GM21390 (cell line): Measurements from ENCODE around the gene PRKRA.
"Not testable (repeated sequence)": the region's sequence is repeated elsewhere in the genome, so short reads cannot be mapped to it uniquely, and the experiment has no call there.

Experiments
- ATAC-seq: cut with Tn5 transposase; IDR thresholded peaks from one replicate; pipeline ENCODE4 v1.9.1; 2021; ENCODE audit not compliant: unreplicated experiment

The PRKRA gene

GRCh38 chr2:178469219-178469849 is 18.4 kb upstream of the PRKRA start:
- ATAC-seq, result no peak

GRCh38 chr2:178457390-178457886 is 6.5 kb upstream of the PRKRA start:
- no peak for ATAC-seq

GRCh38 chr2:178455947-178456346 is 5.0 kb upstream of the PRKRA start:
- ATAC-seq, result no peak

- no peak for ATAC-seq
Measured at GRCh38 chr2:178452870-178453269, 1.9 kb upstream of the PRKRA start.

GRCh38 chr2:178452334-178452733 is 1.4 kb upstream of the PRKRA start:
- no peak for ATAC-seq

GRCh38 chr2:178450524-178450773 is 526 bp downstream of the PRKRA start:
- peak; percentile 44 for ATAC-seq

GRCh38 chr2:178449700-178450523 is 1.1 kb downstream of the PRKRA start:
- ATAC-seq, result peak; percentile 5

GRCh38 chr2:178448968-178449661 is 1.9 kb downstream of the PRKRA start:
- no peak for ATAC-seq

- ATAC-seq, result no peak
Measured at GRCh38 chr2:178441426-178441825, 9.5 kb downstream of the PRKRA start.

- ATAC-seq, result no peak
Measured at GRCh38 chr2:178436662-178437061, 14.3 kb downstream of the PRKRA start.

- ATAC-seq, result no peak
Measured at GRCh38 chr2:178429336-178429735, 21.6 kb downstream of the PRKRA start.

GRCh38 chr2:178428396-178428806 is 22.6 kb downstream of the PRKRA start:
- ATAC-seq, result no peak

- no peak for ATAC-seq
Measured at GRCh38 chr2:178427458-178427857, 23.5 kb downstream of the PRKRA start.

GRCh38 chr2:178426388-178426787 is 24.6 kb downstream of the PRKRA start:
- ATAC-seq, result no peak

GRCh38 chr2:178425255-178425827 is 25.6 kb downstream of the PRKRA start:
- no peak for ATAC-seq

- ATAC-seq, result not testable (repeated sequence)
Measured at GRCh38 chr2:178423746-178424145, 27.2 kb downstream of the PRKRA start.

GRCh38 chr2:178422097-178422496 is 28.9 kb downstream of the PRKRA start:
- ATAC-seq, result no peak

- ATAC-seq, result no peak
Measured at GRCh38 chr2:178420463-178420999, 30.4 kb downstream of the PRKRA start.

GRCh38 chr2:178419123-178419522 is 31.9 kb downstream of the PRKRA start:
- no peak for ATAC-seq

- ATAC-seq, result no peak
Measured at GRCh38 chr2:178418426-178418825, 32.5 kb downstream of the PRKRA start.

GRCh38 chr2:178417916-178418315 is 33.1 kb downstream of the PRKRA start:
- no peak for ATAC-seq
